CD4-positive, alpha-beta T cell treated with Interleukin-10 for 1 hour (primary cell): Measurements from ENCODE around the gene HOXC6.
"Not testable (repeated sequence)": the region's sequence is repeated elsewhere in the genome, so short reads cannot be mapped to it uniquely, and the experiment has no call there.

Experiments
- DNase-seq: peaks from one replicate; pipeline ENCODE4 v3.0.0-alpha.2; 2020

The HOXC6 gene

DNA sequence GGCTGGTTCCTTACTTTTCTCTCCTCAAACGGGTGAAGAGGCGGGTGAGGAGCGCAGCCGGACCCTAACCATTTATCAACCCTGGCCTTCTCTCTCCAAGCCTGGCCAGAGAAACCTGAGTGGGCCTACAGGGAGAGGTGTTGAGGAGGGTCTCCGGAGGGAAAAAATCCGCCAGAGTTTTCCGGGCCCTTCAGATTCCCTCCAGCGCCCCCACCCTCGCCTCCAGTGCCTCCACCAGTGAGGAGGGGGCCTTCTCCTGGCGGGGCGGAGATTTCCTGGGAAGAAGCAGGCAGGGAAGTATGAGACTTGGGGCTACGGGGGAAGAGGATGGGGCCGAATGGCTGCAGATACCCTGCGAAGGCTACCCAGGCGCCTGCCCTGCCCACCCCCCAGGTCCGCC lies 3.2 kb downstream of the HOXC6 start:
- DNase-seq: no peak

DNA sequence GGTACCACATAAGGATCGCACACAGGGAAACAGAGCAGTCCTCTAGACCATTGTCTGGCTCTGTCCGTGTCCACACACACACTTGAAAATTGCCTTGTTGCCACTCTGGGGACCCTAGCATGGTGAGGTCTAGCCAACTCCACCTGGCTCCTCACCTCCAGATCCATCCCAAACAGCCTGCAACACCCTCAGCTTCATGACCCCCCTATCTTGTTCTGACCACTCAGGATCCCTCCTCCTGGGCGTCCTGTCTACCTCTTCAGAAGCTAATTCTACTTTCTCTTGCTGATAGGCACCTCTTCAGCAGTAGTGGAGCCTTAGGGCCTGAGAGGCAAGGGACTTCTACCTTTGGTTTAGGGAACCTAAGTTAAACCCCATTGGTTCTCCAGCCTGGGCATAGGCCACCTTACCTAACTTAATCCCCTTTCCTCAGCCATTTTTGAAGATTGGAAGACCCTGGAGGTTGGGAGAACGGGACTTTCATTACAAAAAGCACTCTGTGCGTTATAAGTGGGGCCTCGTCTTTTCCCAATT lies 3.9 kb downstream of the HOXC6 start:
- DNase-seq: no peak

- peak; percentile 69 for DNase-seq
These were observed 4.4 kb downstream of the HOXC6 start, which contains the start of gene HOXC5 for GRCh38 chr12:54032627-54033100. HOXC5 (plus strand) TSS chr12:54033050; CDS start chr12:54033123, 73 bp downstream.

DNA sequence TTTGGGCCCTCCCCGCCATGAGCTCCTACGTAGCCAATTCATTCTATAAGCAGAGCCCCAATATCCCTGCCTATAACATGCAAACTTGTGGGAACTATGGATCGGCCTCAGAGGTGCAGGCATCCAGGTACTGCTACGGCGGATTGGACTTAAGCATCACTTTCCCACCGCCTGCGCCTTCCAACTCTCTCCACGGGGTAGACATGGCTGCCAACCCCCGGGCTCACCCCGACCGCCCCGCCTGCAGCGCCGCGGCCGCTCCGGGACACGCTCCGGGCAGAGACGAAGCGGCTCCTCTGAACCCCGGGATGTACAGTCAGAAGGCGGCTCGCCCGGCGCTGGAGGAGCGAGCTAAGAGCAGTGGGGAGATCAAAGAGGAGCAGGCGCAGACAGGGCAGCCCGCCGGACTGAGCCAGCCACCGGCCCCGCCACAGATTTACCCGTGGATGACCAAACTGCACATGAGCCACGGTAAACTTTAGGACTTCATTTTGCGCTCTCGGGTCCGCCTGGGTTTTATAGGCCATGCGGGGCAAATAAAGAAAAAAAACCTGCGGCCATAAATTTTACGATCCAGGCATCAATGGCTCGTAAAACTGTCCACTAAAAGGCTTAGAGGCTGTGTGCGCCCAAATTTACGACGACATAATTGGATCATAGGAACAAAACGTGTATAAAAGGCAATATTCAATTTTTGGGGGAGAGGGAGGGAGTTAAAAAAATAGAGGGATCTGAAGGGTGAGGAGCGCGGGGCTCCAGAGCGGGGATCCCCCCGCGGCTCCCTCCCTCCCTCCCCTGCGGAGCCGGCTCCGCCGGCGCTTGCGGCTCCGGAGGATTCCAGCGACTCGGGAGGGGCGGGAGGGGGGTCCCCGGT lies 5.1 kb downstream of the HOXC6 start:
- no peak for DNase-seq

DNA sequence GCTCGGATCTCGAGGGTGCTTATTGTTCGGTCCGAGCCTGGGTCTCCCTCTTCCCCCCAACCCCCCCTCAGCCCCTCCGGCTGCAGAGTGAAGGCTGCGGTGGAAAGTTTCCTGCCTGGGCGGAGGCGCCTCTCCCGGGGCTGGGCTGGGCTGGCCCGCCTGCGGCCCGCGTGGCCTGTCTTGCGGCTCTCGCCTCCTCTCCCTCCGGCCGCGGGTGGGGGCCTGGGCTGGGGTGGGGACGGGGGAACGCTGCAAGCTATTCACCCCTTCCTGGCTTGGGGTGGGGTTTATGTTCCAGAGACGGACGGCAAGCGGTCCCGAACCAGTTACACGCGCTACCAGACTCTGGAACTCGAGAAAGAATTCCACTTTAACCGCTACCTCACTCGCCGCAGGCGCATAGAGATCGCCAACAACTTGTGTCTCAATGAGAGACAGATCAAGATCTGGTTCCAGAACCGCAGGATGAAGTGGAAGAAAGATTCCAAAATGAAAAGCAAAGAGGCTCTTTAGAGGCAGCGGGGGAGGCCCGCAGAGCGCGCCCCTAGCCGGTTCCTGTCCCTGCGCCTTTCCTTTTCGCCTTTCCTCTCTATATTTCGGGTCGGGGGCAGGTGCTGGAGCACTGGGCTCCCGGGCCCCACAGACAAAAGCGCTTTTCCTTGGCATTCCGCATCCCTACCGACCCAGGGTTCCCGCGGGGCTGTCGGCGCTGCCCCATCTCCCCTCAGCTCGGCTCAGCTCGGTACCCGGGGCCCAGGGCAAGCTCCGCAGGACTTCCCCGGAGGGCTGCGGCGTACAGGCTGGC lies 5.9 kb downstream of the HOXC6 start:
- DNase-seq: no peak

DNA sequence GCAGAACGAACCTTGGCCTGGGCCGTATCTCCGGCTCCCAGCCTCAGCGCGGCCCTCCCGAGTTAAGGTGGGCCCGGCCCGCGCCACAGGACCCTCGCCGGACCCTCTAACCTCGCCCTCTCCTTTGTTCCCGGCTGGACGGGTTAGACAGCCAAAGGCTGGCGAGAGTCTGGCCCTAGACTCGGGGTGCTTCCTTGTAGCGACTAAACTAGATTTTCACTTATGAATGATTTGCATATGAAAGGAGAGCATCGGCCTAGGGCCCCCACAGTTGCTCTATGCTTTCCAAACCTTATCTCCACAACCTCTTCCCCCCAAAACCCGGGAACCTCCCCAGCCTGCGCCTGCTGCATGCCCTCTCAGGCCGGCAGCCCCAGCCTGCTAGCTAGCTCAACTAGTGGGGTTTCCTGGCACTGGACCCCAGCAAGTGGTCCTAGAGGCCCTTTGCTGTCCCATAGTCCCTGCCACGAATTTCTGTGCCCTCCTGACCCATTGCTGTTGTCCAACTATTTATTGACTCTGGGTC lies 6.6 kb downstream of the HOXC6 start:
- no peak for DNase-seq

GRCh38 chr12:54035568-54036264 lies 7.5 kb downstream of the HOXC6 start:
- no peak for DNase-seq

GRCh38 chr12:54036620-54037359 lies 8.6 kb downstream of the HOXC6 start:
- no peak for DNase-seq

- no peak for DNase-seq
These were observed 9.4 kb downstream of the HOXC6 start for GRCh38 chr12:54037360-54038283.

- DNase-seq: no peak
These were observed 10.1 kb downstream of the HOXC6 start for GRCh38 chr12:54038284-54038870.

DNA sequence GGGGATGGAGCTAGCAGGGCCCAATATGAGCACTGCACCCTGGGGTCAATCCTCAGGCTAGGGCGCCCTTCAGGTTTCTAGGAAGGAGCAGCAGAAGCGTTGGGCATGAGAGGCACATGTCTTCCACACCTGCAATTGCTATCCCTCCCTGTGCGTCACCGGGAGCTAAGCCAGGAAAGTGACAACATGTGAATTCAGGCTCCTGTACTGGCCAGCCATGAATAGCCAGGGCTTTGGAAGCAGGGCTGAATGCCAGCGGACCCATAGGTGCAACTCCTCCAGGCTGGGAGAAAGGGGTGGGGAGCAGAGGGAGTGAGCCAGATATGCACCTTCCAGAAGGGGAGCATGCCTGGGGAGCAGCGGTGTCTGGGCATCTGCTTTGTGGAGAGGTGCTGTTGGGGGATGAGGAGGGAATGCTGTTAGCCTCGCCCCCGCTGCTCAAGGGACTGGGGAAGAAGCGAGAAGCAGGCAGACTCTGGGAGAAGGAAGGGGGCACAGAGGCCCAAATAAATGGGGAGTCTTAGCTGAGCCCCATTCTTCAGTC lies 10.7 kb downstream of the HOXC6 start:
- DNase-seq: no peak

- no peak for DNase-seq
These were observed 11.3 kb downstream of the HOXC6 start for GRCh38 chr12:54039417-54040147.

DNA sequence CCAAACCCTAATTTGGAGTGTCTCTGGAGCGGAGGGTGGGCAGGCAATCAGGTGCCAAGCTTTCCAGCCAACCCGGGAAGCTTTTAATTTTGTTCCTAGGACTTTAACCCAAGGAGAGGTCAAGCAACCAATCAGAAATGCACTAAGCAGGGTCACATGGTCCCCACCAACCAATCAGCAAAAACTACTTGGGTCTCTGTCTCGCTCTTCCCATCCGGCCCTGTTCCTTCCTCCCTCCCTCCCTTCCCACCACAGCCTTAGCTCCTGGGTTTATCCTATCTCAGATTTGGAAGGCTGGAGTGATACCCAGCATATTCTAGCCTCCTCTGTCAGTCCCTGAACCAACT lies 11.9 kb downstream of the HOXC6 start:
- no peak for DNase-seq

DNA sequence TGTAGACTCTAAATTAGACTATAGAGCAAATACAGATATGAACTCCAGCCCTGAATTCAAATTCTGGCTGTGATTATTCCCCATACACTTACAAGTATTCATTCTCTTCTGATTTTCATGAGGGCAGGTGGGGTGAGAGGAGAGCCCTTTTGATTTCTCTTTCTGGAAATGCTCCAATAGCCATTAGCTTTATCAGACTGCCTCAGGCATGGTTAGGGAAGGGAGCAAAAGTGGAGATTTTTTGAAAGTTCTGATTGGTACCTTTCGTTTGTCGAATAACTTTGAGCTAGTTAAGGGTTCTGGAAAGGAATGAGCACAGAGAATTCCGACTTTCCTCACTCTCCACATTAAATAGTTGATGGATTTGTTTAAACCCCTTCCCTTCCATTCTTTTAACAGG lies 12.4 kb downstream of the HOXC6 start:
- DNase-seq: no peak

DNA sequence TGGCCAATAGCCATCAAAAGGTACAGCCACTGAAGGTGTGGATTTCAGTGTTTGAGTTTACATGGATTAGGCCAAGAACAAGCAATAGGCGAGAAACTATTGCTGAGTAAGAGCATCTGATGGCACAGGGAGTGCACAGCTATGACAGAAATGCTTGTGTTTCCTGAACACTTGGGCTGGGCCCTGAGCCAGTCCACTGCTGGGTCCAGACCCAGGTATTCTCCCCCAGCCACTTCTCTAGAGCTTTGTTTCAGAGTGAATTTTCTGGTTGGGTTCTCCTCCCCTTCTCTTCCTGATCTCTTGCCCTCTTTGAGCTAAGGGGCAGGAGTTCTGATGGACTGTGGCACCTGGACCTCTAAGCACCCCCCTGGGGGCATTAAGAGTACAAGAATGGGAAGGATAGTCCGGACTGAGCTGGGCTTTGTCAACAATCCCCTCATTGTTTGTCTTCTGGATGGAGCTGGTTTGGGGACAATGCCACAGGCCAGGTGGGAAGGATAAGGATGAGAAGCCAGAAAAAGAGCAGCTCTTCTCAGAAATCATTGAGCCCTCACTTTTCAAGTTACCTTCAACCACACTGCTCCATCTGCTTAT lies 13.0 kb downstream of the HOXC6 start:
- DNase-seq: no peak

DNA sequence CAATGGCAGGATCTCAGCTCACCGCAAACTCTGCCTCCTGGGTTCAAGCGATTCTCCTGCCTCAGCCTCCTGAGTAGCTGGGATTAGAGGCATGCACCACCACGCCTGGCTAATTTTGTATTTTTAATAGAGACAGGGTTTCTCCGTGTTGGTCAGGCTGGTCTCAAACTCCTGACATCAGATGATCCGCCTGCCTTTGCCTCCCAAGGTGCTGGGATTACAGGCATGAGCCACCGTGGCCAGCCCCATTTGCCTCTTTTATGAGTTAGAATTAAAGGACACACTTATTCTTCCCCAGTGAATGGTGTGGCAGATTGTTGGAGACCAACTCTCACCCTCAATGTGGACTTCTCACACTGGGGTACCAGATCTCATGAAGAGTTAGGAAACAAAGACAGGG lies 13.8 kb downstream of the HOXC6 start:
- not testable (repeated sequence) for DNase-seq

DNA sequence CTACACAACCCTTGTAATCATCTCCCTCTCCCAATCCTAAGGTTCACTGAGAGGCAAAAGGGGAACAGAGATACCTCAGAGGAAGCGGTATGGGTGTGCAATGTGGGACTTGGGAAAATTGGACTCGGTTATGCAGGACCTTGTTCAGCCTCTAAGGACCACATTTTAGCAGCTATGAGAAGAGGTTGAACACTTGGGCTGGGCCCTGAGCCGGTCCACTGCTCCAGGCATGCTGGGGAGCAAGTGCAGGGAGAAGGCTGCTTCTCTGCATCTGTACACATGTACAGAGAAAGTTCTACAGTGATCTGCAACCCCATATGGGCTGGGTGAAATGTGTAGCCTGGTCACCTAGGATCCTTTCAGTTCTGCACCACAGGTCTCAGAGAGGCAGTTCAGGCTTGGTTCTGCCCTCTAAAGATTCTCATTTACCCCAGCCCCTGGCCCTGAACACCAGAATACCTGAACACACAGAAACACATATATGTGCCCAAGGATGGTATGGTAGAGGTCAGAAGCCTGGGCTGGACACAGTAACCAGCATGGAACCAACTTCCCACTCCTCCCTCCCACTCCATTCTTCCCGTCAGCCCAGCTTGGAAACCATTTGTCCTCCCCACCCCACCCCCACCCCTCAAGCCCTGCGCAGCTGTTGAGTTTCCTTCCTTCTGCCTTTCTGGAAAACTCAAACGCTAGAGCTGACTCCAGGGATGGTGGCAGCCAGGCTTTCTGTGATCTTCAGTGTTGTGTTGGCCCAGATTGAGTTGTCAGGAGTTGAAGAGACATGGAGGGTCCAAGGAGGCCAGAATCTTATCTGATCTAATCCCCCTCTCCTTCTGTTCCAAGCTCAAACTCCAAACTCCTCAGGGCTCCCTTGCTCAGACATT lies 15.0 kb downstream of the HOXC6 start:
- no peak for DNase-seq
